Tibial artery (tissue), 4 donors: Measurements from ENCODE around the gene FUBP3.

ENCODE experiments used
- DNase-seq, 2 donors: peaks; one replicate each; pipeline ENCODE4 v3.0.0-alpha.2; 2019
- H3K27ac ChIP-seq, 2 donors: fragments of 200-600 bp; sonication (generic) in 1 of 2; 1 replicate in 1 of 2; 2 replicates in 1 of 2; pipeline ENCODE4 v1.5.1; 2018 to 2019; ENCODE audit warnings: mild to moderate bottlenecking in 1 of 2
- H3K27me3 ChIP-seq, 2 donors: fragments of 200-600 bp; sonication (generic) in 1 of 2; one replicate each; pipeline versions ENCODE4 v1.5.1 to v1.6.0; 2016 to 2019
- H3K36me3 ChIP-seq, 3 donors: fragments of 200-600 bp; sonication (generic) in 2 of 3; one replicate each; pipeline ENCODE4 v1.5.1; 2016 to 2019; ENCODE audit warnings: mild to moderate bottlenecking in 2 of 3
- H3K4me1 ChIP-seq, 4 donors: fragments of 200-600 bp; sonication (generic) in 2 of 4; 1 replicate in 3 of 4; 2 replicates in 1 of 4; pipeline ENCODE4 v1.5.1; 2016 to 2019
- H3K4me3 ChIP-seq, 2 donors: fragments of 200-600 bp; sonication (generic) in 1 of 2; 1 replicate in 1 of 2; 2 replicates in 1 of 2; pipeline ENCODE4 v1.5.1; 2018 to 2019; ENCODE audit warnings: mild to moderate bottlenecking in 2 of 2
- H3K9me3 ChIP-seq, 3 donors: fragments of 200-600 bp; sonication (generic) in 1 of 3; one replicate each; pipeline ENCODE4 v1.5.1; 2016 to 2019
- CTCF ChIP-seq, 2 experiments: fragments of 200-600 bp in 1 of 2; fragments of 450-650 bp in 1 of 2; IDR thresholded peaks; one replicate each; pipeline ENCODE4 v1.5.1; 2017 to 2019; ENCODE audit warnings: antibody characterized with exemption in 2 of 2, mild to moderate bottlenecking in 1 of 2, moderate library complexity in 1 of 2
- intact Hi-C: fragments of 100-400 bp; cut with DNase I; formaldehyde crosslinking; loops from one replicate; pipeline ENCODE4 v1.15.0; 2023; ENCODE audit warnings: low total_unique reads

FUBP3 gene

DNA sequence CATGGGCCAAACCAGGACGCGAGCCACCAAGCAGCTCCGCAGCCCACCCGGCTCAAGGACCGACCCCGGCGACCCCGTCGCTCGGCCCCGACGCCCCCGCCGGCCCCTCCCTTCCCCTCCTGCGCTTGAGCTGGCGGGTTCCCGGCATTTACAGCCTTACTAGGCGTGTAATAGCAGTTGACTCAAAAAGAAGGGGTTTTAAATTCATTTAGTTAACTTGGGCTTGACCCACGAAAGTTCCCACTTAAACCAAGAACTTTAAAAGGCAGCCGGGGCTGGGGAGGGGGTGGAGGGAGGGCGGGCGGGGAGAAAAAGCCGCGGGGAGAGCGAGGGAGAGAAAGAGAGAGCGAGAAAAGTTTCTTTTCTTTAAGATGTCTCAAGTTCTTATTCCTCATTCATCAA is 85.7 kb downstream of the FUBP3 start:
- peaks cover 17 to 87% of the 10 kb centered on the region in 2 donors for H3K27me3 ChIP-seq
- intact Hi-C loops: no loop called here

GRCh38 chr9:130665431-130666392 is 86.3 kb downstream of the FUBP3 start:
- intact Hi-C loops: no loop called here
- H3K9me3 ChIP-seq: no peaks in the 10 kb centered on the region
- H3K27me3 ChIP-seq: peaks cover 17 to 80% of the 10 kb centered on the region in 2 donors
- H3K4me1 ChIP-seq: peaks cover 0 to 61% (median 58%) of the 10 kb centered on the region in 4 donors
- no peak for DNase-seq
- H3K4me3 ChIP-seq: peak overlapping the region in 1 of 2 donors; percentile 16
- TF ChIP-seq CTCF (IDR thresholded peaks at IDR 0.05): no peak
- H3K27ac ChIP-seq: no peak overlapping the region
- H3K36me3 ChIP-seq: no peaks in the 10 kb centered on the region

More for the DNA sequence above, 85.7 kb downstream of the FUBP3 start:
- no peak overlapping the region for H3K27ac ChIP-seq
- peak overlapping the region in 1 of 2 donors; percentile 16 for H3K4me3 ChIP-seq
- H3K4me1 ChIP-seq: peaks cover 0 to 67% (median 64%) of the 10 kb centered on the region in 4 donors
- no peaks in the 10 kb centered on the region for H3K36me3 ChIP-seq
- TF ChIP-seq CTCF (IDR thresholded peaks at IDR 0.05): no peak
- no peaks in the 10 kb centered on the region for H3K9me3 ChIP-seq
- DNase-seq: no peak

DNA sequence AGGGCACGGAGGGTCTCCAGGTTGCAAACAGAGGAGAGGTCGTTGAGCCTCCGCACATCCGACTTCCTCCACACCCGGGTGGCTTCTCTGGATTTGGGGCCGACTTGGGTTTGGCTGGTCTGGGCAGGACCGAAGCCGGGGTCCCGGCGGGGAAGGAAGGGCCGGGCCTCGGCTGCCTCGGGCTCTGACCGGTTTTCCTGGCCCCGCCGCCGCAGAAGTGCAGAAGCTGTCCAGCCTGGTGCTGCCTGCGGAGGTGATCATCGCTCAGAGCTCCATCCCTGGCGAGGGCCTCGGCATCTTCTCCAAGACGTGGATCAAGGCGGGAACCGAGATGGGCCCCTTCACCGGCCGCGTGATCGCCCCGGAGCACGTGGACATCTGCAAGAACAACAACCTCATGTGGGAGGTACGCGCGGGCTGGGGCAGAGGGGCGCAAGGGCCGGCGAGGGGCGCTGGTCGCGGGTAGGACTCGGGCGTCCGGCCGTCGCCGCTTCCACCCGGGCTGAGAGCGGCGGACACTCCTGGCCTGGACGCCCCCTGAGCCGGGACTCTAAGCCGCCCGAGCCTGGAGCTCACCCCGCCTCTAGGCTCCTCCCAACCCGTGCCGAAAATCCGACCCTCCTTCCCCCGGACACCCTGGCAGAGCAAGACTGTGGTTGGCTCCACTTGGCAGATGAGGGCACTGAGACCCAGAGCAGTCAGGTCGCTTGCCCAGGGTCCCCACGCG is 87.2 kb downstream of the FUBP3 start:
- peaks cover 14 to 72% of the 10 kb centered on the region in 2 donors for H3K27me3 ChIP-seq
- intact Hi-C loops: no loop called here
- H3K36me3 ChIP-seq: no peaks in the 10 kb centered on the region

DNA sequence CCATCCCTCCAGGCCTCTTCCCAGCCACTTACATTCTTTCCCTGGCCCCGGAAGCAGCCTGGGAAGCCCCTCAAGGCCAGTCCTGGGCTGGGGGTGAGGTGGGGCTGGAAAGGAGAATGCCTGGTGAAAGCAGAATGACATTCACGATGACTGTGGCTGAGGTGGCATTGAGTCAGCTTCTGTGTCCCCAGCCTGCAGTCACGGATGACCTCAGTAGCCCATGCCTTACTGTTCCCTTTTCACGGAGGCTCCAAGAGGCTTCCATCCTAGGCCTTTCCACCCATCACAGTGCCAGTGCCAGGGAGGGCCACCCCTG is 87.7 kb downstream of the FUBP3 start:
- TF ChIP-seq CTCF (IDR thresholded peaks at IDR 0.05): no peak
- no peak for DNase-seq
- no peak overlapping the region for H3K4me3 ChIP-seq
- no peaks in the 10 kb centered on the region for H3K9me3 ChIP-seq
- H3K27me3 ChIP-seq: peaks cover 13 to 67% of the 10 kb centered on the region in 2 donors
- intact Hi-C loops: no loop called here
- no peak overlapping the region for H3K27ac ChIP-seq
- no peaks in the 10 kb centered on the region for H3K36me3 ChIP-seq
- peaks cover 0 to 47% (median 46%) of the 10 kb centered on the region in 4 donors for H3K4me1 ChIP-seq

More for the DNA sequence above, 87.2 kb downstream of the FUBP3 start:
- no peak for DNase-seq
- Histone ChIP-seq H3K27ac (no peak overlapping the region), H3K9me3 (no peaks in the 10 kb centered on the region), H3K4me1 (peaks cover 0 to 52% (median 49%) of the 10 kb centered on the region in 4 donors), H3K4me3 (no peak overlapping the region)
- TF ChIP-seq CTCF (IDR thresholded peaks at IDR 0.05): no peak

DNA sequence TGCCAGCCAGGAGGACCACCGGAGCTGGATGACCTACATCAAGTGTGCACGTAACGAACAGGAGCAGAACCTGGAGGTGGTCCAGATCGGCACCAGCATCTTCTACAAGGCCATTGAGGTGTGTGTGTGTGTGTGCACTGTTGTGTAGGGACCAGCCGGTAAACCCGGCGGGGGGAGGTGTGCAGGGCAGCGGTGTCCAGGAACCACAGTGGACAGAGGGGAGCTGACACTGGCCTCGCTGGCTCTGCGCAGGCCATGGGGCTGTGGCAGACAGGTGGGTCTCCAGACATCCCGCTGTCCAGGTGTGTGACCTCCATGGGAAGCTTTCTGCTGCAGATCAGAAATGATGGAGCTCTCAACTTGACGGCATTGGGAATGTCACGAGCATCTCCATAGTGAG is 88.8 kb downstream of the FUBP3 start:
- no peak for DNase-seq
- Histone ChIP-seq H3K36me3 (no peaks in the 10 kb centered on the region), H3K9me3 (no peaks in the 10 kb centered on the region), H3K4me1 (peaks cover 0 to 36% (median 34%) of the 10 kb centered on the region in 4 donors), H3K27ac (no peak overlapping the region), H3K4me3 (no peak overlapping the region), H3K27me3 (peaks cover 9 to 55% of the 10 kb centered on the region in 2 donors)
- intact Hi-C loops: no loop called here
- no peak for TF ChIP-seq CTCF (IDR thresholded peaks at IDR 0.05)
